K562 (cell line): ENCODE data around the gene PYROXD2. TPM values are rescaled to one million over a fixed set of nuclear protein-coding genes. Genes with fewer than 3 reads are reported as not detected.

Source experiments
- NCOR1 ChIP-seq: fragments of 450-650 bp; IDR thresholded peaks from 2 replicates; pipeline ENCODE4 v1.6.1; 2016; ENCODE audit warnings: mild to moderate bottlenecking, moderate library complexity
- NR2F6 ChIP-seq: fragments of 450-650 bp; formaldehyde crosslinking; IDR thresholded peaks from 2 replicates; pipeline ENCODE4 v1.4.0; 2020; ENCODE audit warnings: mild to moderate bottlenecking
- NR3C1 ChIP-seq: sonication (generic); formaldehyde crosslinking; IDR thresholded peaks from 2 replicates; pipeline ENCODE4 v1.8.1; 2022; ENCODE audit warnings: missing genetic modification reagents
- RFX1 ChIP-seq: fragments of 450-650 bp; IDR thresholded peaks from 2 replicates; pipeline ENCODE4 v1.6.1; 2016; ENCODE audit warnings: mild to moderate bottlenecking, moderate library complexity
- TRIM25 ChIP-seq: fragments of 450-650 bp; IDR thresholded peaks from 2 replicates; pipeline ENCODE4 v1.7.0; 2016; ENCODE audit warnings: borderline replicate concordance
- ZNF263 ChIP-seq: sonication (generic); formaldehyde crosslinking; IDR thresholded peaks from 2 replicates; pipeline ENCODE4 v1.8.0; 2022; ENCODE audit warnings: mild to moderate bottlenecking, missing genetic modification reagents, borderline replicate concordance
- ZNF668 ChIP-seq: fragments of 250-450 bp; sonication (Bioruptor Pico); IDR thresholded peaks from 2 replicates; pipeline ENCODE4 v1.8.0; 2022; ENCODE audit warnings: mild to moderate bottlenecking, inconsistent platforms
- polyA plus RNA-seq, 8 experiments: library from polyadenylated mRNA; depleted of rRNA in 4 of 8; stranded (reverse) in 5 of 8; unstranded in 3 of 8; fragments of >200 nt; fragmentation: Nextera tagmentation in 2 of 8; fragmentation: Illumina TruSeq in 1 of 8; extraction: Ambion mirVana in 2 of 8; extraction: Trizol in 1 of 8; gene quantifications; 2 replicates each; pipeline versions ENCODE4 v1.2.1 to v1.2.3, GENCODE V29; 2011 to 2014; ENCODE audit warnings: inconsistent platforms in 1 of 8, missing spikeins in 1 of 8
- total RNA-seq, 7 experiments: library from RNA; depleted of rRNA in 6 of 7; stranded (reverse); fragments of >200 nt in 6 of 7; fragmentation: Illumina TruSeq in 2 of 7; extraction: Trizol in 2 of 7; gene quantifications; 2 replicates each; pipeline versions ENCODE4 v1.2.1 to v1.2.3, GENCODE V29; 2011 to 2021; ENCODE audit warnings: low replicate concordance in 1 of 7
- TF ChIP-seq, protein P1 (sequence below): sonication (generic); formaldehyde crosslinking; IDR thresholded peaks from 2 replicates; pipeline ENCODE4 v1.4.0; 2020; ENCODE audit warnings: mild to moderate bottlenecking, missing genetic modification reagents
- TF ChIP-seq, protein P2 (sequence below), 2 experiments: fragments of 150-350 bp in 1 of 2; IDR thresholded peaks; 2 replicates each; pipeline ENCODE4 v1.6.1; 2012 to 2016; ENCODE audit warnings: low read depth in 2 of 2, low read length in 2 of 2, mild to moderate bottlenecking in 1 of 2, moderate library complexity in 1 of 2

PYROXD2 gene
- total and polyA plus RNA-seq, 9 of the 15 experiments (the other 6 are each of a cell fraction or from before 2014, with no cell fraction given), result 0.14 to 1.4 (median 0.58) TPM

GRCh38 chr10:98444314-98445006 is 29.5 kb upstream of the PYROXD2 start (continued):
- no peak for TF ChIP-seq ZNF263 (CRISPR knock-in tag)
- TF ChIP-seq TRIM25, result no peak
- TF ChIP-seq, protein P1, sequence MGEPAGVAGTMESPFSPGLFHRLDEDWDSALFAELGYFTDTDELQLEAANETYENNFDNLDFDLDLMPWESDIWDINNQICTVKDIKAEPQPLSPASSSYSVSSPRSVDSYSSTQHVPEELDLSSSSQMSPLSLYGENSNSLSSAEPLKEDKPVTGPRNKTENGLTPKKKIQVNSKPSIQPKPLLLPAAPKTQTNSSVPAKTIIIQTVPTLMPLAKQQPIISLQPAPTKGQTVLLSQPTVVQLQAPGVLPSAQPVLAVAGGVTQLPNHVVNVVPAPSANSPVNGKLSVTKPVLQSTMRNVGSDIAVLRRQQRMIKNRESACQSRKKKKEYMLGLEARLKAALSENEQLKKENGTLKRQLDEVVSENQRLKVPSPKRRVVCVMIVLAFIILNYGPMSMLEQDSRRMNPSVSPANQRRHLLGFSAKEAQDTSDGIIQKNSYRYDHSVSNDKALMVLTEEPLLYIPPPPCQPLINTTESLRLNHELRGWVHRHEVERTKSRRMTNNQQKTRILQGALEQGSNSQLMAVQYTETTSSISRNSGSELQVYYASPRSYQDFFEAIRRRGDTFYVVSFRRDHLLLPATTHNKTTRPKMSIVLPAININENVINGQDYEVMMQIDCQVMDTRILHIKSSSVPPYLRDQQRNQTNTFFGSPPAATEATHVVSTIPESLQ (CRISPR knock-in tag), result no peak
- no peak for TF ChIP-seq NR2F6 (CRISPR knock-in tag)
- TF ChIP-seq NCOR1, result no peak
- TF ChIP-seq ZNF668 (CRISPR knock-in tag), result no peak
- no peak for TF ChIP-seq RFX1
- TF ChIP-seq, protein P2, sequence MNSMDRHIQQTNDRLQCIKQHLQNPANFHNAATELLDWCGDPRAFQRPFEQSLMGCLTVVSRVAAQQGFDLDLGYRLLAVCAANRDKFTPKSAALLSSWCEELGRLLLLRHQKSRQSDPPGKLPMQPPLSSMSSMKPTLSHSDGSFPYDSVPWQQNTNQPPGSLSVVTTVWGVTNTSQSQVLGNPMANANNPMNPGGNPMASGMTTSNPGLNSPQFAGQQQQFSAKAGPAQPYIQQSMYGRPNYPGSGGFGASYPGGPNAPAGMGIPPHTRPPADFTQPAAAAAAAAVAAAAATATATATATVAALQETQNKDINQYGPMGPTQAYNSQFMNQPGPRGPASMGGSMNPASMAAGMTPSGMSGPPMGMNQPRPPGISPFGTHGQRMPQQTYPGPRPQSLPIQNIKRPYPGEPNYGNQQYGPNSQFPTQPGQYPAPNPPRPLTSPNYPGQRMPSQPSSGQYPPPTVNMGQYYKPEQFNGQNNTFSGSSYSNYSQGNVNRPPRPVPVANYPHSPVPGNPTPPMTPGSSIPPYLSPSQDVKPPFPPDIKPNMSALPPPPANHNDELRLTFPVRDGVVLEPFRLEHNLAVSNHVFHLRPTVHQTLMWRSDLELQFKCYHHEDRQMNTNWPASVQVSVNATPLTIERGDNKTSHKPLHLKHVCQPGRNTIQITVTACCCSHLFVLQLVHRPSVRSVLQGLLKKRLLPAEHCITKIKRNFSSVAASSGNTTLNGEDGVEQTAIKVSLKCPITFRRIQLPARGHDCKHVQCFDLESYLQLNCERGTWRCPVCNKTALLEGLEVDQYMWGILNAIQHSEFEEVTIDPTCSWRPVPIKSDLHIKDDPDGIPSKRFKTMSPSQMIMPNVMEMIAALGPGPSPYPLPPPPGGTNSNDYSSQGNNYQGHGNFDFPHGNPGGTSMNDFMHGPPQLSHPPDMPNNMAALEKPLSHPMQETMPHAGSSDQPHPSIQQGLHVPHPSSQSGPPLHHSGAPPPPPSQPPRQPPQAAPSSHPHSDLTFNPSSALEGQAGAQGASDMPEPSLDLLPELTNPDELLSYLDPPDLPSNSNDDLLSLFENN (IDR thresholded peaks at IDR 0.05; ENCODE audit: low read depth in 2 of 2, low read length in 2 of 2), result no peak
- no peak for TF ChIP-seq NR3C1
- TF ChIP-seq, all 486 proteins: peak for 0
